Gastrocnemius medialis (tissue), 4 donors: ENCODE results near the gene GUCY2D.
"Not testable (repeated sequence)": the region's sequence is repeated elsewhere in the genome, so short reads cannot be mapped to it uniquely, and the experiment has no call there.

Experiments
- POLR2A ChIP-seq, 2 donors: fragments of 450-650 bp; IDR thresholded peaks; one replicate each; pipeline ENCODE4 v1.6.1; 2017; ENCODE audit warnings: antibody characterized with exemption in 2 of 2, mild to moderate bottlenecking in 2 of 2, moderate library complexity in 2 of 2
- TF ChIP-seq, protein P1 (sequence below), 5 experiments: fragments of 450-650 bp in 3 of 5; fragments of 200-600 bp in 2 of 5; sonication (generic) in 2 of 5; IDR thresholded peaks in 4 of 5; conservative IDR thresholded peaks in 1 of 5; 1 replicate in 4 of 5; 2 replicates in 1 of 5; pipeline ENCODE4 v1.5.1; 2016 to 2019; ENCODE audit warnings: antibody characterized with exemption in 5 of 5, mild to moderate bottlenecking in 3 of 5, moderate library complexity in 3 of 5

DNA sequence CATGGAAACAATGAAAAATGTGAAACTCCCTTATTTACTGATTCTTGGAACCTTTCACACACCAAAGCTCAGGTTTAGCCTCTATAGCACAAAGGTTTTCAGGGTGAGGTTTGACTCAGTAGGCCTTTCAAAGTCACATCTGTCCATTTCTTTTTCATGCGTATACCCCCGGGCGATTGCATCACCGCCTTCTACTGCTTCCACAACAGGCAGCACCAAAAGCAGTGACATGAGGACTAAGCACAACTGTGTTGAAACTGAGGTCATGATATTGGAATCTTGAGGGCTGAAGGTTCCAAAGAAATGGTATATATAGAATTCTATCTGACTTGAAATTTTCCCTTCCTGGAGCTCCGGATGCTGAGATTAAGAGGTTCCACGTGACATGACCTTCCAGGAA, 21.7 kb downstream of the GUCY2D start:
- TF ChIP-seq, protein P1, sequence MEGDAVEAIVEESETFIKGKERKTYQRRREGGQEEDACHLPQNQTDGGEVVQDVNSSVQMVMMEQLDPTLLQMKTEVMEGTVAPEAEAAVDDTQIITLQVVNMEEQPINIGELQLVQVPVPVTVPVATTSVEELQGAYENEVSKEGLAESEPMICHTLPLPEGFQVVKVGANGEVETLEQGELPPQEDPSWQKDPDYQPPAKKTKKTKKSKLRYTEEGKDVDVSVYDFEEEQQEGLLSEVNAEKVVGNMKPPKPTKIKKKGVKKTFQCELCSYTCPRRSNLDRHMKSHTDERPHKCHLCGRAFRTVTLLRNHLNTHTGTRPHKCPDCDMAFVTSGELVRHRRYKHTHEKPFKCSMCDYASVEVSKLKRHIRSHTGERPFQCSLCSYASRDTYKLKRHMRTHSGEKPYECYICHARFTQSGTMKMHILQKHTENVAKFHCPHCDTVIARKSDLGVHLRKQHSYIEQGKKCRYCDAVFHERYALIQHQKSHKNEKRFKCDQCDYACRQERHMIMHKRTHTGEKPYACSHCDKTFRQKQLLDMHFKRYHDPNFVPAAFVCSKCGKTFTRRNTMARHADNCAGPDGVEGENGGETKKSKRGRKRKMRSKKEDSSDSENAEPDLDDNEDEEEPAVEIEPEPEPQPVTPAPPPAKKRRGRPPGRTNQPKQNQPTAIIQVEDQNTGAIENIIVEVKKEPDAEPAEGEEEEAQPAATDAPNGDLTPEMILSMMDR (IDR thresholded peaks at IDR 0.05 in 4 of 5, conservative IDR thresholded peaks at IDR 0.05 in 1 of 5): not testable (repeated sequence)
- not testable (repeated sequence) for TF ChIP-seq POLR2A (IDR thresholded peaks at IDR 0.05)
